ENCODE data around the gene CCDC86. TPM values are rescaled to one million over a fixed set of nuclear protein-coding genes. Genes with fewer than 3 reads are reported as not detected.

The CCDC86 gene
- total and polyA plus RNA-seq, 10 of the 15 experiments (the other 5 are each of a cell fraction or from before 2014, with no cell fraction given) = 2.0 to 87.2 (median 38.7) TPM

DNA sequence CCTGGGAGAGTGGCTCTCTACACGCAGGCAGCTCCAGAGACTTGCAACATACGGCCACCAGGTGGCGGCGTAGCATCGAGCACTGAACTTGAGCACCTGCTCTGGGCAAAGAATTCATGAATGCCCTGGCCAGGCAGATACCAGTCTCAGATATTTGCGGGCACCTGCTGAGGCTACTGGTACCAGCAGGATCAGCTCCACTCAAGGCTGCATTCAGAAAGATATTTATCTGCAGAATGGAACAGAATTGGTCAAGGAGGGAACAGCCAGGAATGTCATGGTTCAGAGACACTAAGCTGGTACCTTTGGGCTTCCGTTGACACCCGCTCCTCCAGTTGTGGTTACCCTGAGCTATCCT lies 10.8 kb upstream of the CCDC86 start (continued):
- 0 out of 2 replicates have a peak, but pooled peaks have one; percentile 54 for TF ChIP-seq RB1 (IDR thresholded peaks at IDR 0.05; ENCODE audit: borderline replicate concordance)

DNA sequence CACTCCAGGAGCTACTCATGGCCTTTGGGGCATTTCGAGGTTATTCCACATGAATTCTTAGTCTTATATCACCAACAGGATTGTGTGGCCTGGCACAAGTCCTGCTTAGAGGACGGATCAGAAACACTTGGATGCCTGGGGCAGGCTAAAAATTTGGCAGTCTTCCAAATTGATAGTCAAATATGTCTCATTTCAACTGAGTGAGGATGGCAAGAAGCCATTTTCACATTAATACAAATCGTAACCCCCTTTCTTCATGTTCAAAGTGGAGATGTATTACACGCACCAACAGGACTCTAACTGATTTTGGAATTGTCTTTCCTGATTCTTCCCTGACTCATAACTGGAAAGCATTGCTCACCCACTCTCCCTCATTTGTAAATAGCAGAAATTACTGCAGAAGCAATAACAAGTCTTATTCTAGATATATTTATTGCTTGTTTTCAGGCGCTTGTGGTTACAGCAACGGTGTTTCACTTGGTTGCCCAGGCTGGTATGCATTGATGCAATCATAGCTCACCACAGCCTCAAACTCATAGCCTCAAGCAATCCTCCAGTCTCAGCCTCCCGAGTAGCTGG lies 10.3 kb upstream of the CCDC86 start:
- in situ Hi-C loops (cut with MboI) = no loop called here
- Histone ChIP-seq H3K9ac (ENCODE audit: control insufficient read depth, insufficient read depth, low read length) (no peak overlapping the region), H3K36me3 (ENCODE audit: control insufficient read depth in 2 of 2, insufficient read depth in 2 of 2, low read length in 1 of 2) (no peaks in the 10 kb centered on the region), H3K4me3 (no peak overlapping the region), H3K27ac (ENCODE audit: control insufficient read depth, insufficient read depth) (no peak overlapping the region), H3K4me1 (ENCODE audit: control insufficient read depth, insufficient read depth, low read length) (no peaks in the 10 kb centered on the region; the same call in 1 of the 2 replicates), H4K20me1 (ENCODE audit: control insufficient read depth, insufficient read depth) (no peaks in the 10 kb centered on the region), H2AFZ (ENCODE audit: control insufficient read depth, low read depth, low read length) (no peak overlapping the region), H3K79me2 (ENCODE audit: control insufficient read depth, insufficient read depth, low read length) (no peaks in the 10 kb centered on the region), H3K27me3 (replicated peaks in 1 of 2; ENCODE audit: control insufficient read depth in 2 of 2, insufficient read depth in 2 of 2, low read length in 1 of 2) (no peaks in the 10 kb centered on the region; a peak in 2 of 4 replicates), H3K4me2 (ENCODE audit: control insufficient read depth, insufficient read depth) (no peak overlapping the region), H3K9me3 (replicated peaks; ENCODE audit: control insufficient read depth, insufficient read depth, low read length) (no peaks in the 10 kb centered on the region)
- RAD21 ChIA-PET (ENCODE audit: unreplicated experiment) = interaction anchor here (0.8 to 4.1 kb wide), 33 partner anchors 8 to 603 kb away, joined by 3 to 46 read pairs (median 6); partner anchors contain the start of gene PRPF19
- DNase-seq (ENCODE audit: low read depth, low spot score) (no peak), ATAC-seq (peak; percentile 52), FAIRE-seq (no peak)
- BruUV-seq (replicated peaks) = no TSS peak
- SMC1A ChIA-PET (ENCODE audit: uncharacterized antibody, unreplicated experiment) = interaction anchor here (0.8 to 5.8 kb wide), 26 partner anchors 9 to 562 kb away, joined by 3 to 57 read pairs (median 5); partner anchors contain the start of genes CD6 and TMEM109
- intact Hi-C loops (cut with micrococcal nuclease; ENCODE audit: unreplicated experiment) = loop anchor here (1.0 to 2.0 kb wide), 5 partner anchors 56 to 356 kb away; no protein-coding TSS in a partner anchor
- CTCF ChIA-PET = interaction anchor here (0.6 to 7.8 kb wide), 51 partner anchors 9 to 554 kb away, joined by 3 to 135 read pairs (median 6); partner anchors contain the start of genes CCDC86, CD6, PRPF19 and TMEM109
- 21% methylated on average over 7 of the region's 7 CpGs for WGBS (ENCODE audit: insufficient coverage, insufficient replicate concordance, low lambda C conversion rate, missing lambda C conversion rate)
- TF ChIP-seq SREBF2 (IDR thresholded peaks at IDR 0.05; ENCODE audit: low read length) (no peak), SUPT20H (IDR thresholded peaks at IDR 0.05; ENCODE audit: borderline replicate concordance, control insufficient read depth, low read depth, low read length) (no peak), RUNX3 (IDR thresholded peaks at IDR 0.05; ENCODE audit: low read length) (peak; percentile 45), HCFC1 (IDR thresholded peaks at IDR 0.05; ENCODE audit: low read length) (no peak), GATAD2B (conservative IDR thresholded peaks at IDR 0.05; ENCODE audit: low read depth) (no peak), JUNB (IDR thresholded peaks at IDR 0.05) (peak; percentile 45; the same call in 1 of the 2 replicates), MTA2 (IDR thresholded peaks at IDR 0.05; ENCODE audit: low read depth) (no peak), ZNF274 (IDR thresholded peaks at IDR 0.05; ENCODE audit: insufficient read depth, insufficient read length) (no peak), NFXL1 (IDR thresholded peaks at IDR 0.05; ENCODE audit: borderline replicate concordance) (no peak)
- TF ChIP-seq, protein P1, sequence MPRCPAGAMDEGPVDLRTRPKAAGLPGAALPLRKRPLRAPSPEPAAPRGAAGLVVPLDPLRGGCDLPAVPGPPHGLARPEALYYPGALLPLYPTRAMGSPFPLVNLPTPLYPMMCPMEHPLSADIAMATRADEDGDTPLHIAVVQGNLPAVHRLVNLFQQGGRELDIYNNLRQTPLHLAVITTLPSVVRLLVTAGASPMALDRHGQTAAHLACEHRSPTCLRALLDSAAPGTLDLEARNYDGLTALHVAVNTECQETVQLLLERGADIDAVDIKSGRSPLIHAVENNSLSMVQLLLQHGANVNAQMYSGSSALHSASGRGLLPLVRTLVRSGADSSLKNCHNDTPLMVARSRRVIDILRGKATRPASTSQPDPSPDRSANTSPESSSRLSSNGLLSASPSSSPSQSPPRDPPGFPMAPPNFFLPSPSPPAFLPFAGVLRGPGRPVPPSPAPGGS (IDR thresholded peaks at IDR 0.05; ENCODE audit: borderline replicate concordance, insufficient read depth, low read depth, low read length, poor library complexity, severe bottlenecking) = peak; percentile 29
- TF ChIP-seq, protein P2, sequence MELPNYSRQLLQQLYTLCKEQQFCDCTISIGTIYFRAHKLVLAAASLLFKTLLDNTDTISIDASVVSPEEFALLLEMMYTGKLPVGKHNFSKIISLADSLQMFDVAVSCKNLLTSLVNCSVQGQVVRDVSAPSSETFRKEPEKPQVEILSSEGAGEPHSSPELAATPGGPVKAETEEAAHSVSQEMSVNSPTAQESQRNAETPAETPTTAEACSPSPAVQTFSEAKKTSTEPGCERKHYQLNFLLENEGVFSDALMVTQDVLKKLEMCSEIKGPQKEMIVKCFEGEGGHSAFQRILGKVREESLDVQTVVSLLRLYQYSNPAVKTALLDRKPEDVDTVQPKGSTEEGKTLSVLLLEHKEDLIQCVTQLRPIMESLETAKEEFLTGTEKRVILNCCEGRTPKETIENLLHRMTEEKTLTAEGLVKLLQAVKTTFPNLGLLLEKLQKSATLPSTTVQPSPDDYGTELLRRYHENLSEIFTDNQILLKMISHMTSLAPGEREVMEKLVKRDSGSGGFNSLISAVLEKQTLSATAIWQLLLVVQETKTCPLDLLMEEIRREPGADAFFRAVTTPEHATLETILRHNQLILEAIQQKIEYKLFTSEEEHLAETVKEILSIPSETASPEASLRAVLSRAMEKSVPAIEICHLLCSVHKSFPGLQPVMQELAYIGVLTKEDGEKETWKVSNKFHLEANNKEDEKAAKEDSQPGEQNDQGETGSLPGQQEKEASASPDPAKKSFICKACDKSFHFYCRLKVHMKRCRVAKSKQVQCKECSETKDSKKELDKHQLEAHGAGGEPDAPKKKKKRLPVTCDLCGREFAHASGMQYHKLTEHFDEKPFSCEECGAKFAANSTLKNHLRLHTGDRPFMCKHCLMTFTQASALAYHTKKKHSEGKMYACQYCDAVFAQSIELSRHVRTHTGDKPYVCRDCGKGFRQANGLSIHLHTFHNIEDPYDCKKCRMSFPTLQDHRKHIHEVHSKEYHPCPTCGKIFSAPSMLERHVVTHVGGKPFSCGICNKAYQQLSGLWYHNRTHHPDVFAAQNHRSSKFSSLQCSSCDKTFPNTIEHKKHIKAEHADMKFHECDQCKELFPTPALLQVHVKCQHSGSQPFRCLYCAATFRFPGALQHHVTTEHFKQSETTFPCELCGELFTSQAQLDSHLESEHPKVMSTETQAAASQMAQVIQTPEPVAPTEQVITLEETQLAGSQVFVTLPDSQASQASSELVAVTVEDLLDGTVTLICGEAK (IDR thresholded peaks at IDR 0.05; ENCODE audit: borderline replicate concordance) = no peak
- POLR2A ChIA-PET = interaction anchor here (0.7 kb wide), 1 partner anchor 422 kb away, joined by 3 read pairs; no protein-coding TSS in a partner anchor

Data from GM12878 (cell line).